Large intestine (tissue), 3 donors: ENCODE measurements around the gene PTN. TPM values are rescaled to one million over a fixed set of nuclear protein-coding genes. Genes with fewer than 3 reads are reported as not detected.
"Not testable (repeated sequence)": the region's sequence is repeated elsewhere in the genome, so short reads cannot be mapped to it uniquely, and the experiment has no call there.

Experiments used
- DNase-seq, 2 donors: peaks; one replicate each; pipeline versions ENCODE4 v3.0.0 to v3.0.0-alpha.2; 2013
- H3K27ac ChIP-seq: one replicate; pipeline ENCODE4 v1.5.1; 2013; ENCODE audit warnings: low read length
- H3K27me3 ChIP-seq: 2 replicates; pipeline ENCODE4 v1.6.1; 2013; ENCODE audit warnings: low read length; ENCODE audit not compliant: control insufficient read depth, insufficient read depth
- H3K36me3 ChIP-seq: 2 replicates; pipeline ENCODE4 v1.6.1; 2013; ENCODE audit warnings: low read length; ENCODE audit not compliant: control insufficient read depth, insufficient read depth
- H3K4me1 ChIP-seq: one replicate; pipeline ENCODE4 v1.6.1; 2013; ENCODE audit warnings: low read length; ENCODE audit not compliant: control insufficient read depth, insufficient read depth
- H3K4me3 ChIP-seq: one replicate; pipeline ENCODE4 v1.5.1; 2013; ENCODE audit warnings: low read length
- H3K9me3 ChIP-seq: one replicate; pipeline ENCODE4 v1.6.1; 2013; ENCODE audit warnings: mild to moderate bottlenecking, low read depth, low read length, moderate library complexity; ENCODE audit not compliant: control insufficient read depth
- WGBS: methylation state at CpG from one replicate; pipeline ENCODE4 v1.1.5; 2013; ENCODE audit warnings: low lambda C conversion rate; ENCODE audit not compliant: insufficient coverage; 5-methylcytosine and 5-hydroxymethylcytosine counted together
- polyA plus RNA-seq: library from polyadenylated mRNA; unstranded; fragments of 120-200 nt; gene quantifications from one replicate; pipeline ENCODE4 v1.2.1, GENCODE V29; 2013

PTN gene
- polyA plus RNA-seq, 1 donor: 98.3 TPM

- H3K4me3 ChIP-seq: no peak overlapping the region
- no peaks in the 10 kb centered on the region for H3K9me3 ChIP-seq
- H3K4me1 ChIP-seq: no peaks in the 10 kb centered on the region
- no peak for DNase-seq
- H3K27ac ChIP-seq: no peak overlapping the region
- H3K36me3 ChIP-seq: no peaks in the 10 kb centered on the region
- H3K27me3 ChIP-seq: no peaks in the 10 kb centered on the region
- WGBS: 100% methylated on average over 1 of the region's 2 CpGs
These were observed 74.3 kb downstream of the PTN start for GRCh38 chr7:137269240-137269639.

- H3K9me3 ChIP-seq, H3K4me1 ChIP-seq, H3K36me3 ChIP-seq, H3K27ac ChIP-seq, H3K4me3 ChIP-seq, H3K27me3 ChIP-seq, DNase-seq: not testable (repeated sequence)
- no CpG with 5 or more reads among the region's 34 CpGs for WGBS
These were observed 75.3 kb downstream of the PTN start for GRCh38 chr7:137268001-137268865.

- Histone ChIP-seq H3K27ac (no peak overlapping the region), H3K36me3 (no peaks in the 10 kb centered on the region), H3K9me3 (no peaks in the 10 kb centered on the region), H3K4me1 (no peaks in the 10 kb centered on the region), H3K27me3 (no peaks in the 10 kb centered on the region), H3K4me3 (no peak overlapping the region)
- WGBS: no CpG with 5 or more reads among the region's 4 CpGs
- no peak for DNase-seq
These were observed 76.8 kb downstream of the PTN start for GRCh38 chr7:137266764-137267163.

GRCh38 chr7:137265480-137265879 lies 78.1 kb downstream of the PTN start:
- H3K27ac ChIP-seq, H3K4me3 ChIP-seq, H3K36me3 ChIP-seq, H3K4me1 ChIP-seq, DNase-seq, H3K27me3 ChIP-seq, H3K9me3 ChIP-seq: not testable (repeated sequence)
- no CpG with 5 or more reads among the region's 7 CpGs for WGBS

- no peak overlapping the region for H3K4me3 ChIP-seq
- no peaks in the 10 kb centered on the region for H3K4me1 ChIP-seq
- WGBS: 60% methylated on average over 1 of the region's 7 CpGs
- DNase-seq: no peak
- no peaks in the 10 kb centered on the region for H3K36me3 ChIP-seq
- H3K27ac ChIP-seq: no peak overlapping the region
- H3K9me3 ChIP-seq: no peaks in the 10 kb centered on the region
- no peaks in the 10 kb centered on the region for H3K27me3 ChIP-seq
These were observed 80.9 kb downstream of the PTN start for GRCh38 chr7:137262599-137262998.

DNA sequence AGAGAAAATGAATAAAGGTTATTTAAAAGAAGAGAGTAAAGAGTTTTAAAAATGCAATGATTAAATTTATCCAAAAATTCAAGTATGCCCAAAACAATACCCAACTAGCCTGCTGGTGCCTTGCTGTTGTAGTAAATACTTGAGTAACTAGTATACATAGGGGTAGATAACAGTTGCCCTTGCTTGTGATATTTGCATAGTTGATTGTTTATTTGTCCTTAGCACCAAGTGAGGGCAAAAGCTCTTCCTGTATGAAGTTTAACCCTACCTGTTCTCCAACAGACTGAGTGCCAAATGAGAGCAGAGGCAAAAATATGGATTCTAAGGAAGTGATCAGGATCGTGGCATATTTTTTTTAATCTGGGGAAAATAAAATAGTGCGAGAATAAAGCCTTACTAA lies 85.0 kb downstream of the PTN start:
- Histone ChIP-seq H3K4me1 (no peaks in the 10 kb centered on the region), H3K9me3 (no peaks in the 10 kb centered on the region), H3K36me3 (no peaks in the 10 kb centered on the region), H3K27ac (no peak overlapping the region), H3K4me3 (no peak overlapping the region), H3K27me3 (no peaks in the 10 kb centered on the region)
- DNase-seq: no peak
- 100% methylated on average over 2 of the region's 2 CpGs for WGBS

DNA sequence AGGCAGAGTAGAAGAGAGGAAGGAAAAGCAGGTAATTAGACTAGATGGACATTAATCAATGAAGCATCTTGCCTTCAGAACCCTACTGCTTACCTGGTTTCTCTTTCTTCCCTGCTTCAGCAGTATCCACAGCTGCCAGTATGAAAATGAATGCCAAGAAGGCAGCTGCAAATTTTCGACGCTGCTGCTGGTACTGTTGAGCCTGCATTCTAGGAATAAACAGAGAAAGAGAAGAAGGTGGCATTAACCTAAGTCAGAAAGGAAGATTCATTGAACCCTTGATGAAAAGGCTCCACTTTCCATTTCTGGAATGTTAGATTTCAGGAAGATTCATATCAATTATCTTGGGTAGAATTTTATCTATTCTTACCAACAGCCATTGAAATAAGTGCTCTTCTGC lies 88.8 kb downstream of the PTN start:
- Histone ChIP-seq H3K27ac (no peak overlapping the region), H3K27me3 (no peaks in the 10 kb centered on the region), H3K4me3 (no peak overlapping the region), H3K4me1 (no peaks in the 10 kb centered on the region), H3K36me3 (no peaks in the 10 kb centered on the region), H3K9me3 (no peaks in the 10 kb centered on the region)
- DNase-seq: no peak
- WGBS: no CpG with 5 or more reads among the region's 2 CpGs

DNA sequence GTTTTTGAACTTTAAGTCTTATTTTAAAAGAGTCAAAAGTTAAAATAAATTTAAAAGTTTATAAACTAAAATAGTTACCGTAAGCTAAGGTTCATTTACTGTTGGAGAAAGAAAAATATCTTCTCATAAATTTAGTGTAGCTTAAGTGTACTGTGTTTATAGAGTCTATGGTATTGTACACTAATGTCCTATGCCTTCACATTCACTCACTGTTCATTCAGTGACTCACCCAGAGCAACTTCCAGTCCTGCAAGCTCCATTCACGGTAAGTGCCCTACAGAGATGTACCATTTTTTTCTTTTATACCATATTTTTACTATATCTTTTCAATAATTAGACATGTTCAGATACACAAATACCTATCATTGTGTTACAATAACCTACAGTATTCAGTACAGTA lies 97.6 kb downstream of the PTN start:
- H3K27me3 ChIP-seq: no peaks in the 10 kb centered on the region
- WGBS: 85% methylated on average over 2 of the region's 2 CpGs
- DNase-seq: no peak
- no peaks in the 10 kb centered on the region for H3K36me3 ChIP-seq
- no peaks in the 10 kb centered on the region for H3K9me3 ChIP-seq
- H3K4me3 ChIP-seq: no peak overlapping the region
- no peaks in the 10 kb centered on the region for H3K4me1 ChIP-seq
- no peak overlapping the region for H3K27ac ChIP-seq

DNA sequence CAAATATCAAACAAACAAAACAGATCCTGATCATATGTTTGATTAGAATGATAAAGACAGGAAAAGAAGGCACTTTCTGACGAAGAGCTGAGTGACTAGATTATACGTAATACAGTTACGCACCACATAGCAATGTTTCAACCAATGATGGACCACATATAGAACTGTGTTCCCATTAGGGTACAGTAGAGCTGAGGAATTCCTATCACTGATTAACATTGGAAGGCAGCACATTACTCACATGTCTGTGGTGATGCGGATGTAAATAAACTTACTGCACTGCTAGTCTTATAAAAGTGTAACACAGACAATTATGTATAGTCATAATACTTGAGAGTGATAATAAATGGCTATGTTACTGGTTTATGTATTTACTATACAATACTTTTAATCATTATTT lies 98.3 kb downstream of the PTN start:
- Histone ChIP-seq H3K36me3 (no peaks in the 10 kb centered on the region), H3K27me3 (no peaks in the 10 kb centered on the region), H3K27ac (no peak overlapping the region), H3K4me1 (no peaks in the 10 kb centered on the region), H3K4me3 (no peak overlapping the region), H3K9me3 (no peaks in the 10 kb centered on the region)
- WGBS: no CpG with 5 or more reads among the region's 4 CpGs
- DNase-seq: no peak

DNA sequence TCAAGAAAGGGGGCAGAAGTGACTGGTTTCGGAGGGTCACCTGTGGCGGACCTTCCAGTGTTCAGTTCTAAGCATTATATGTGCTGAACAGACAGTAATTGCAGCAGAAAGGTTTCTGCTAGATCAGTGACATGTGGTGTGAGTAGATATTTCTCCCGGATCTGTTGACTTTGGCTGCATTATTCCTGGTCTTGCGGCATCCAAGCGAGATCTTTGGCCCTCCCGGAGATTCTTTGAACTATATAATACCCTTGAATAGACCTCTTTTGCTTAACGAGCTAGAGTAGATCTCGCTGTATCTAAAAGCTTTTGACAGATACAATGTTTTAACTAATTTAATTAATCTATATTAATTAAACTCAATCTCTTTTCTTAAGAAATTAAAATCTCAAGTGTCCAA lies 99.8 kb downstream of the PTN start:
- H3K36me3 ChIP-seq: no peaks in the 10 kb centered on the region
- no peak for DNase-seq
- 97% methylated on average over 3 of the region's 8 CpGs for WGBS
- H3K27ac ChIP-seq: no peak overlapping the region
- no peaks in the 10 kb centered on the region for H3K9me3 ChIP-seq
- H3K27me3 ChIP-seq: no peaks in the 10 kb centered on the region
- H3K4me3 ChIP-seq: no peak overlapping the region
- H3K4me1 ChIP-seq: no peaks in the 10 kb centered on the region

DNA sequence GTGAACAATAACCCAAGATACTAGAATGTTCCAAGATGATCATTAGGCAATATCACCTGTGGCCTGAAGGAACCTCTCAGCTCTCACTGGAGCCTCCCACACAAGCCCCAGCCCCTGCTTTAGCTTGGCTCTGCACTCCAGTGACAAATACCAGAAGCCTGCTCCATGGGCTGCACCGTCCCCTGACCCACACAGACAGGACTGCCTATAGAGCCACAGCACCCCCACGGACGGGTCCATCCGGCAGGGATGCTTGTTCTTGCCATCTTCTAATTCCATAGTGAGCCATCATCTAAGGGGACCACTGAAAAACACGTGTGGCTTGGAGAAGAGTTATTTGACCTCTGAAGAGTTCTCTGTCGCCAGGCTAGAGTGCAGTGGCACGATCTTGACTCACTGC lies 100.9 kb downstream of the PTN start:
- Histone ChIP-seq H3K9me3 (no peaks in the 10 kb centered on the region), H3K36me3 (no peaks in the 10 kb centered on the region), H3K27ac (no peak overlapping the region), H3K27me3 (no peaks in the 10 kb centered on the region), H3K4me1 (no peaks in the 10 kb centered on the region), H3K4me3 (no peak overlapping the region)
- WGBS: no CpG with 5 or more reads among the region's 7 CpGs
- DNase-seq: no peak
